Fibroblast of pulmonary artery (primary cell): ENCODE measurements around the gene TLR1.
"Not testable (repeated sequence)": the region's sequence is repeated elsewhere in the genome, so short reads cannot be mapped to it uniquely, and the experiment has no call there.

ENCODE experiments used
- DNase-seq: peaks from one replicate; pipeline ENCODE4 v3.0.0-alpha.2; 2010; ENCODE audit warnings: low read depth
- H3K4me3 ChIP-seq: replicated peaks from 2 replicates; pipeline ENCODE4 v1.5.1; 2011; ENCODE audit warnings: low read depth, mild to moderate bottlenecking, control low read depth, low read length, moderate library complexity
- CTCF ChIP-seq: IDR thresholded peaks from 2 replicates; pipeline ENCODE4 v1.5.1; 2011; ENCODE audit warnings: mild to moderate bottlenecking, control low read depth, low read length, inconsistent platforms; ENCODE audit errors: missing control alignments

TLR1 gene

GRCh38 chr4:38820329-38821061 lies 15.9 kb upstream of the TLR1 start:
- TF ChIP-seq CTCF, result no peak
- no peak overlapping the region for H3K4me3 ChIP-seq
- DNase-seq, result no peak

- H3K4me3 ChIP-seq, result no peak overlapping the region
- TF ChIP-seq CTCF, result no peak
- DNase-seq, result no peak
Measured at GRCh38 chr4:38819569-38819968, 15.0 kb upstream of the TLR1 start.

GRCh38 chr4:38818441-38818976 lies 13.9 kb upstream of the TLR1 start:
- DNase-seq, result no peak

GRCh38 chr4:38815885-38816782 lies 11.5 kb upstream of the TLR1 start:
- no peak overlapping the region for H3K4me3 ChIP-seq
- TF ChIP-seq CTCF, result no peak
- DNase-seq, result no peak

More at GRCh38 chr4:38818441-38818976, 13.9 kb upstream of the TLR1 start:
- TF ChIP-seq CTCF, result no peak
- H3K4me3 ChIP-seq, result no peak overlapping the region

GRCh38 chr4:38814386-38814785 lies 9.8 kb upstream of the TLR1 start:
- no peak overlapping the region for H3K4me3 ChIP-seq
- DNase-seq, result no peak

GRCh38 chr4:38811297-38811696 lies 6.7 kb upstream of the TLR1 start:
- TF ChIP-seq CTCF, result no peak
- no peak overlapping the region for H3K4me3 ChIP-seq
- no peak for DNase-seq

More at GRCh38 chr4:38814386-38814785, 9.8 kb upstream of the TLR1 start:
- TF ChIP-seq CTCF, result no peak

- not testable (repeated sequence) for DNase-seq, H3K4me3 ChIP-seq
Measured at GRCh38 chr4:38807462-38807861, 2.9 kb upstream of the TLR1 start.

GRCh38 chr4:38806251-38806650 lies 1.7 kb upstream of the TLR1 start:
- DNase-seq, H3K4me3 ChIP-seq: not testable (repeated sequence)
